ENCODE measurements around the gene SMIM44.

DNA sequence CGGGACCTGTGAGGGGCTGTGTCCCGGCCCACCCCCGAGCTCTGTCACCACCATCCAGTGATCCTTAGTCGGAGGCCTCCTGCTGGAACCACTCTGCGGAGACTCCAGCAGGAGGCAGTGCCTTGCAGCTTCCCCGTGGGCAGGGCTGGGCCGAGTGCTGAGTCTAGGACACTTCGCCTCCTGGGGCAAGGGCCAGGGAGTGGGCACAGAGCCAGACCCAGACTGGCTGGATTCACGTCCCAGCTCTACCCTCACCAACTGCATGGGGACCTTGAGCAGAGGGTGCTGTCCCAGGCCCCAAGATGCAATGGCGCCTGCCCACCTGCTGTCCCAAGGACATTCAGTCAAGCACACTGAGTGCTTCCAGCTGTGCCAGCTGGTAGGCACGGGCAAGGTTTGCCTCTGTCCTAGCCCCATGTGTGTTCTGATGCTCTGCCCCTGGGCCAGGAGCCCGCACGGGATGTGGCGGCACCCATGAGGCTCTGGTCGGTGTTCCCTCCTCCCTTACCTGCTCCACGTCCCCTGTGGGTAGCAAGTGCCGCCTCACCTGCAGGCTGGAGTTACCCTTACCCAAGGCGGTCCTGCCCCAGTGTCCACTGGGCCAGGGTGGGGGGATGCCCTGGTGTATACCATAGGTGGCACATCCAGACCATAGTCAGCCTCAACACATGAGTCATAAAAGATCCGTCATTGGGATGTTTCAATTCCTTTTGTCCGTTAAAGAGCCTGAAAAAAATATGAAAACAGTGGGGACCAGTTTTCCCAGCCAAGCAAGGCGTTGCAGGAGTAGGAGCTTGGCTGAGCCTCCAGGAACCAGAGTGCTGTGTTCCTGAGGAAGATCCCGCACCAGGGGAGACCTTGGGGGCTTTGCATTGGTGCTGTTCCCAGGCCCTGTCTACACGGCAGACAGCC, 30.2 kb upstream of the SMIM44 start:
- TF ChIP-seq, protein P1, sequence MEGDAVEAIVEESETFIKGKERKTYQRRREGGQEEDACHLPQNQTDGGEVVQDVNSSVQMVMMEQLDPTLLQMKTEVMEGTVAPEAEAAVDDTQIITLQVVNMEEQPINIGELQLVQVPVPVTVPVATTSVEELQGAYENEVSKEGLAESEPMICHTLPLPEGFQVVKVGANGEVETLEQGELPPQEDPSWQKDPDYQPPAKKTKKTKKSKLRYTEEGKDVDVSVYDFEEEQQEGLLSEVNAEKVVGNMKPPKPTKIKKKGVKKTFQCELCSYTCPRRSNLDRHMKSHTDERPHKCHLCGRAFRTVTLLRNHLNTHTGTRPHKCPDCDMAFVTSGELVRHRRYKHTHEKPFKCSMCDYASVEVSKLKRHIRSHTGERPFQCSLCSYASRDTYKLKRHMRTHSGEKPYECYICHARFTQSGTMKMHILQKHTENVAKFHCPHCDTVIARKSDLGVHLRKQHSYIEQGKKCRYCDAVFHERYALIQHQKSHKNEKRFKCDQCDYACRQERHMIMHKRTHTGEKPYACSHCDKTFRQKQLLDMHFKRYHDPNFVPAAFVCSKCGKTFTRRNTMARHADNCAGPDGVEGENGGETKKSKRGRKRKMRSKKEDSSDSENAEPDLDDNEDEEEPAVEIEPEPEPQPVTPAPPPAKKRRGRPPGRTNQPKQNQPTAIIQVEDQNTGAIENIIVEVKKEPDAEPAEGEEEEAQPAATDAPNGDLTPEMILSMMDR (IDR thresholded peaks at IDR 0.05), result no peak
- TF ChIP-seq, protein P2, sequence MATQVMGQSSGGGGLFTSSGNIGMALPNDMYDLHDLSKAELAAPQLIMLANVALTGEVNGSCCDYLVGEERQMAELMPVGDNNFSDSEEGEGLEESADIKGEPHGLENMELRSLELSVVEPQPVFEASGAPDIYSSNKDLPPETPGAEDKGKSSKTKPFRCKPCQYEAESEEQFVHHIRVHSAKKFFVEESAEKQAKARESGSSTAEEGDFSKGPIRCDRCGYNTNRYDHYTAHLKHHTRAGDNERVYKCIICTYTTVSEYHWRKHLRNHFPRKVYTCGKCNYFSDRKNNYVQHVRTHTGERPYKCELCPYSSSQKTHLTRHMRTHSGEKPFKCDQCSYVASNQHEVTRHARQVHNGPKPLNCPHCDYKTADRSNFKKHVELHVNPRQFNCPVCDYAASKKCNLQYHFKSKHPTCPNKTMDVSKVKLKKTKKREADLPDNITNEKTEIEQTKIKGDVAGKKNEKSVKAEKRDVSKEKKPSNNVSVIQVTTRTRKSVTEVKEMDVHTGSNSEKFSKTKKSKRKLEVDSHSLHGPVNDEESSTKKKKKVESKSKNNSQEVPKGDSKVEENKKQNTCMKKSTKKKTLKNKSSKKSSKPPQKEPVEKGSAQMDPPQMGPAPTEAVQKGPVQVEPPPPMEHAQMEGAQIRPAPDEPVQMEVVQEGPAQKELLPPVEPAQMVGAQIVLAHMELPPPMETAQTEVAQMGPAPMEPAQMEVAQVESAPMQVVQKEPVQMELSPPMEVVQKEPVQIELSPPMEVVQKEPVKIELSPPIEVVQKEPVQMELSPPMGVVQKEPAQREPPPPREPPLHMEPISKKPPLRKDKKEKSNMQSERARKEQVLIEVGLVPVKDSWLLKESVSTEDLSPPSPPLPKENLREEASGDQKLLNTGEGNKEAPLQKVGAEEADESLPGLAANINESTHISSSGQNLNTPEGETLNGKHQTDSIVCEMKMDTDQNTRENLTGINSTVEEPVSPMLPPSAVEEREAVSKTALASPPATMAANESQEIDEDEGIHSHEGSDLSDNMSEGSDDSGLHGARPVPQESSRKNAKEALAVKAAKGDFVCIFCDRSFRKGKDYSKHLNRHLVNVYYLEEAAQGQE (IDR thresholded peaks at IDR 0.05; ENCODE audit: insufficient read depth in 1 of 2, low read depth in 2 of 2, low read length in 1 of 2), result no peak

Data from Panc1 (cell line).